Measurements from ENCODE around the gene GFI1.

DNA sequence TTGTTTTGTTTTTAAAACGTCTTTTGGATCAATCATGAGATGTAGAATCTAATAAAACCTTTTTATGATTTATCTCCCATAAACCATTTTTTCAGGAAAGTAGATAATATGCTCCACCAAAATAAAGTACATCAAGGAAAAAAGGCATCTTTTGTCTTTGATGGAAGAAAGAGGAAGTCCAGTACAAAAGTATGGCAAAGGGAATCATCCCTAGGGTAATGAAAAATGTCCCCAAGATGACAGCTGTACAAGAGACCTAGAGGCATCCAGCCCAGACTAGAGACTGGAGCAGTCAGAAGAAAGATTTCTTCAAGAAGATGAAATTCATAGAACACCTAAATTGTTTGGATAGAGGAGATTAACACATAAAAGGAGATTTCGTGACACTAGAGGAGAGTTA lies 32.3 kb upstream of the GFI1 start:
- no peak for TF ChIP-seq POLR2A (IDR thresholded peaks at IDR 0.05; ENCODE audit: low read length)
- TF ChIP-seq GATA1 (IDR thresholded peaks at IDR 0.05; ENCODE audit: low read depth, low read length) = no peak

Measured in erythroblast (primary cell).